GM23338 (cell line): ENCODE measurements around the gene PSMC3. TPM values are rescaled to one million over a fixed set of nuclear protein-coding genes. Genes with fewer than 3 reads are reported as not detected.

Experiments used
- ATAC-seq: fragments of 200-7000 bp; cut with Tn5 transposase; 3 replicates; pipeline ENCODE4 v1.9.1; 2020
- DNase-seq: peaks from one replicate; pipeline ENCODE4 v3.0.0-alpha.2; 2015; ENCODE audit warnings: low spot score
- H2AFZ ChIP-seq: fragments of 200-600 bp; sonication (generic); 2 replicates; pipeline ENCODE4 v1.8.0; 2016; ENCODE audit warnings: antibody characterized with exemption, mild to moderate bottlenecking, moderate library complexity
- H3F3A ChIP-seq: fragments of 200-600 bp; sonication (generic); replicated peaks from 2 replicates; pipeline ENCODE4 v1.8.0; 2017; ENCODE audit warnings: antibody characterized with exemption, mixed run types, low read depth
- H3K27ac ChIP-seq: fragments of 200-600 bp; sonication (generic); 2 replicates; pipeline ENCODE4 v1.6.1; 2016; ENCODE audit warnings: low read depth
- H3K27me3 ChIP-seq: fragments of 200-600 bp; sonication (generic); 2 replicates; pipeline ENCODE4 v1.8.0; 2016; ENCODE audit warnings: mild to moderate bottlenecking, mixed run types, moderate library complexity; ENCODE audit not compliant: insufficient read depth
- H3K36me3 ChIP-seq: fragments of 200-600 bp; sonication (generic); 2 replicates; pipeline ENCODE4 v1.8.0; 2016; ENCODE audit warnings: mild to moderate bottlenecking; ENCODE audit not compliant: insufficient read depth
- H3K4me1 ChIP-seq: fragments of 200-600 bp; sonication (generic); 2 replicates; pipeline ENCODE4 v1.8.0; 2016; ENCODE audit warnings: mild to moderate bottlenecking, moderate library complexity; ENCODE audit not compliant: insufficient read depth
- H3K4me2 ChIP-seq: fragments of 200-600 bp; sonication (generic); 2 replicates; pipeline ENCODE4 v1.7.1; 2017; ENCODE audit warnings: mixed run types
- H3K4me3 ChIP-seq: fragments of 200-600 bp; sonication (generic); 2 replicates; pipeline ENCODE4 v1.6.1; 2016; ENCODE audit warnings: mixed run types
- H3K79me2 ChIP-seq: fragments of 200-600 bp; sonication (generic); replicated peaks from 2 replicates; pipeline ENCODE4 v1.8.0; 2017; ENCODE audit warnings: mild to moderate bottlenecking; ENCODE audit not compliant: insufficient read depth
- H3K9me2 ChIP-seq: fragments of 200-600 bp; sonication (generic); 2 replicates; pipeline ENCODE4 v1.8.0; 2017; ENCODE audit not compliant: insufficient read depth
- H4K20me1 ChIP-seq: fragments of 200-600 bp; sonication (generic); replicated peaks from 2 replicates; pipeline ENCODE4 v1.8.0; 2017; ENCODE audit warnings: mild to moderate bottlenecking; ENCODE audit not compliant: insufficient read depth
- H3K27ac Mint-ChIP-seq: 2 replicates; pipeline ENCODE4 v1.8.0; 2020; ENCODE audit warnings: inconsistent platforms, mild to moderate bottlenecking, moderate library complexity, mixed read lengths
- H3K27me3 Mint-ChIP-seq: 3 replicates; pipeline ENCODE4 v1.8.0; 2022; ENCODE audit warnings: low read depth, mild to moderate bottlenecking, moderate library complexity, mixed read lengths, inconsistent platforms; ENCODE audit not compliant: insufficient read depth, poor library complexity
- H3K36me3 Mint-ChIP-seq: 3 replicates; pipeline ENCODE4 v1.8.0; 2021; ENCODE audit warnings: low read depth, mild to moderate bottlenecking, inconsistent platforms, moderate library complexity, mixed read lengths
- H3K4me1 Mint-ChIP-seq: 3 replicates; pipeline ENCODE4 v1.8.0; 2020; ENCODE audit warnings: mild to moderate bottlenecking, inconsistent platforms, mixed read lengths
- H3K4me3 Mint-ChIP-seq: 3 replicates; pipeline ENCODE4 v1.8.0; 2021; ENCODE audit warnings: moderate library complexity, mild to moderate bottlenecking, inconsistent platforms, mixed read lengths
- H3K9me3 Mint-ChIP-seq: 3 replicates; pipeline ENCODE4 v1.8.0; 2020; ENCODE audit warnings: moderate library complexity, mild to moderate bottlenecking, inconsistent platforms, mixed read lengths
- CREB1 ChIP-seq: fragments of 250-450 bp; sonication (Bioruptor Pico); IDR thresholded peaks from 2 replicates; pipeline ENCODE4 v1.5.0; 2020; ENCODE audit warnings: low read depth, mild to moderate bottlenecking, moderate library complexity
- CTCF ChIP-seq, 2 experiments: fragments of 200-600 bp in 1 of 2; sonication (generic) in 1 of 2; conservative IDR thresholded peaks; 2 replicates each; pipeline versions ENCODE4 v1.5.1 to v1.6.1; 2016 to 2017; ENCODE audit warnings: antibody characterized with exemption in 2 of 2, low read depth in 2 of 2, mild to moderate bottlenecking in 2 of 2, moderate library complexity in 1 of 2
- ETS1 ChIP-seq: IDR thresholded peaks from 2 replicates; pipeline ENCODE4 v1.6.1; 2016; ENCODE audit warnings: antibody characterized with exemption
- EZH2 ChIP-seq: fragments of 200-600 bp; sonication (generic); IDR thresholded peaks from one replicate; pipeline ENCODE4 v1.8.0; 2017; ENCODE audit warnings: antibody characterized with exemption, mild to moderate bottlenecking, low read depth; ENCODE audit not compliant: unreplicated experiment
- EZH2phosphoT487 ChIP-seq: fragments of 200-600 bp; sonication (generic); IDR thresholded peaks from one replicate; pipeline ENCODE4 v1.8.1; 2018; ENCODE audit warnings: antibody characterized with exemption; ENCODE audit not compliant: unreplicated experiment
- JUNB ChIP-seq: IDR thresholded peaks from one replicate; pipeline ENCODE4 v1.6.1; 2016; ENCODE audit warnings: antibody characterized with exemption; ENCODE audit not compliant: unreplicated experiment
- NANOG ChIP-seq: IDR thresholded peaks from 2 replicates; pipeline ENCODE4 v1.6.1; 2016; ENCODE audit warnings: antibody characterized with exemption, borderline replicate concordance
- POLR2AphosphoS5 ChIP-seq: IDR thresholded peaks from 2 replicates; pipeline ENCODE4 v1.6.1; 2016; ENCODE audit warnings: antibody characterized with exemption, low read depth
- REST ChIP-seq: IDR thresholded peaks from one replicate; pipeline ENCODE4 v1.6.1; 2018; ENCODE audit warnings: antibody characterized with exemption; ENCODE audit not compliant: unreplicated experiment
- STAT1 ChIP-seq: IDR thresholded peaks from one replicate; pipeline ENCODE4 v1.6.1; 2016; ENCODE audit warnings: antibody characterized with exemption; ENCODE audit not compliant: unreplicated experiment
- ZNF114 ChIP-seq: fragments of 250-450 bp; sonication (Bioruptor Pico); IDR thresholded peaks from 2 replicates; pipeline ENCODE4 v1.5.0; 2020; ENCODE audit warnings: mild to moderate bottlenecking, moderate library complexity
- ZNF331 ChIP-seq: fragments of 250-450 bp; sonication (Bioruptor Pico); IDR thresholded peaks from 2 replicates; pipeline ENCODE4 v1.5.0; 2020; ENCODE audit warnings: low read depth, mild to moderate bottlenecking, moderate library complexity
- ZNF462 ChIP-seq: fragments of 250-450 bp; sonication (Bioruptor Pico); IDR thresholded peaks from 2 replicates; pipeline ENCODE4 v1.5.0; 2020; ENCODE audit warnings: mild to moderate bottlenecking, moderate library complexity
- polyA plus RNA-seq: library from polyadenylated mRNA; unstranded; fragments of >200 nt; fragmentation: Nextera tagmentation; extraction: Ambion mirVana; gene quantifications from 2 replicates; pipeline ENCODE4 v1.2.1, GENCODE V29; 2016
- total RNA-seq: library from RNA; depleted of rRNA; stranded (reverse); fragments of >200 nt; shearing (Covaris generic); gene quantifications from 2 replicates; pipeline ENCODE4 v1.2.3, GENCODE V29; 2014

Gene PSMC3
- total and polyA plus RNA-seq, 2 experiments from 2014 or later = 147 to 190 TPM

GRCh38 chr11:47376107-47376524, 50.1 kb downstream of the PSMC3 start:
- Histone ChIP-seq H2AFZ (no peak overlapping the region), H3K79me2 (no peaks in the 10 kb centered on the region), H4K20me1 (no peaks in the 10 kb centered on the region), H3K9me2 (0 out of 2 replicates have a peak, but pooled peaks cover 2% of the 10 kb centered on the region), H3K4me2 (no peak overlapping the region), H3K27me3 (no peaks in the 10 kb centered on the region), H3K4me1 (no peaks in the 10 kb centered on the region; the same call in 1 of the 2 replicates), H3K36me3 (no peaks in the 10 kb centered on the region), H3K27ac (no peak overlapping the region), H3F3A (no peaks in the 10 kb centered on the region), H3K4me3 (no peak overlapping the region)
- ATAC-seq (no peak), DNase-seq (no peak)
- peaks cover 3% of the 10 kb centered on the region; the same call in 2 of the 3 replicates for H3K4me1 Mint-ChIP-seq
- no peaks in the 10 kb centered on the region; the same call in 2 of the 3 replicates for H3K9me3 Mint-ChIP-seq
- TF ChIP-seq REST (no peak), ZNF114 (CRISPR knock-in tag) (no peak), CREB1 (no peak), JUNB (no peak), POLR2AphosphoS5 (no peak), EZH2phosphoT487 (no peak), ZNF331 (CRISPR knock-in tag) (no peak), STAT1 (no peak), EZH2 (no peak), CTCF (conservative IDR thresholded peaks at IDR 0.05; ENCODE audit: low read depth in 2 of 2) (no peak), NANOG (no peak), ZNF462 (no peak), ETS1 (no peak)
- H3K36me3 Mint-ChIP-seq = no peaks in the 10 kb centered on the region
- no peak overlapping the region for H3K4me3 Mint-ChIP-seq
- no peak overlapping the region; the same call in 1 of the 2 replicates for H3K27ac Mint-ChIP-seq
- H3K27me3 Mint-ChIP-seq = no peaks in the 10 kb centered on the region
